Smooth muscle cell (in vitro differentiated cells): ENCODE results near the gene PLTP. TPM values are rescaled to one million over a fixed set of nuclear protein-coding genes. Genes with fewer than 3 reads are reported as not detected.

Experiments
- DNase-seq: peaks from one replicate; lab custom pipeline; 2025; ENCODE audit not compliant: unreplicated experiment; lab: John Stamatoyannopoulos, UW
- H2AFZ ChIP-seq: fragments of 200-600 bp; sonication (generic); 2 replicates; pipeline ENCODE4 v1.6.0; 2016; ENCODE audit warnings: antibody characterized with exemption, low read depth, mild to moderate bottlenecking
- H3F3A ChIP-seq: fragments of 200-600 bp; sonication (generic); 2 replicates; pipeline ENCODE4 v1.6.0; 2017; ENCODE audit warnings: antibody characterized with exemption, low read depth
- H3K27ac ChIP-seq: fragments of 200-600 bp; sonication (generic); 2 replicates; pipeline ENCODE4 v1.5.1; 2016; ENCODE audit warnings: low read depth, mild to moderate bottlenecking
- H3K27me3 ChIP-seq: fragments of 200-600 bp; sonication (generic); 2 replicates; pipeline ENCODE4 v1.6.1; 2016; ENCODE audit warnings: low read depth, mild to moderate bottlenecking
- H3K36me3 ChIP-seq: fragments of 200-600 bp; sonication (generic); 2 replicates; pipeline ENCODE4 v1.5.1; 2016; ENCODE audit warnings: low read depth
- H3K4me1 ChIP-seq: fragments of 200-600 bp; sonication (generic); 2 replicates; pipeline ENCODE4 v1.5.1; 2016; ENCODE audit warnings: low read depth
- H3K4me2 ChIP-seq: fragments of 200-600 bp; sonication (generic); 2 replicates; pipeline ENCODE4 v1.6.0; 2016; ENCODE audit warnings: mild to moderate bottlenecking
- H3K4me3 ChIP-seq: fragments of 200-600 bp; sonication (generic); 2 replicates; pipeline ENCODE4 v1.5.1; 2016; ENCODE audit warnings: mild to moderate bottlenecking
- H3K79me2 ChIP-seq: fragments of 200-600 bp; sonication (generic); 2 replicates; pipeline ENCODE4 v1.6.0; 2016; ENCODE audit warnings: low read depth, mild to moderate bottlenecking
- H3K9ac ChIP-seq: fragments of 200-600 bp; sonication (generic); 2 replicates; pipeline ENCODE4 v1.6.0; 2016; ENCODE audit warnings: low read depth
- H3K9me3 ChIP-seq: fragments of 200-600 bp; sonication (generic); replicated peaks from 2 replicates; pipeline ENCODE4 v1.5.1; 2016; ENCODE audit warnings: low read depth
- H4K20me1 ChIP-seq: fragments of 200-600 bp; sonication (generic); 2 replicates; pipeline ENCODE4 v1.6.0; 2016; ENCODE audit warnings: low read depth
- CTCF ChIP-seq: fragments of 200-600 bp; sonication (generic); IDR thresholded peaks from 2 replicates; pipeline ENCODE4 v1.5.1; 2017; ENCODE audit warnings: borderline replicate concordance, mild to moderate bottlenecking, antibody characterized with exemption; ENCODE audit not compliant: insufficient read depth, poor library complexity, severe bottlenecking
- WGBS: methylation state at CpG from one replicate; pipeline ENCODE4 v1.1.7; 2016; ENCODE audit warnings: low lambda C conversion rate; 5-methylcytosine and 5-hydroxymethylcytosine counted together
- polyA plus RNA-seq: library from polyadenylated mRNA; unstranded; fragments of >200 nt; fragmentation: Nextera tagmentation; extraction: Ambion mirVana; gene quantifications from 2 replicates; pipeline ENCODE4 v1.2.1, GENCODE V29; 2016
- total RNA-seq: library from RNA; depleted of rRNA; stranded (reverse); fragments of >200 nt; gene quantifications from 2 replicates; pipeline ENCODE4 v1.2.3, GENCODE V29; 2014

The PLTP gene
- total and polyA plus RNA-seq, 2 experiments from 2014 or later: 81.0 to 262 TPM

DNA sequence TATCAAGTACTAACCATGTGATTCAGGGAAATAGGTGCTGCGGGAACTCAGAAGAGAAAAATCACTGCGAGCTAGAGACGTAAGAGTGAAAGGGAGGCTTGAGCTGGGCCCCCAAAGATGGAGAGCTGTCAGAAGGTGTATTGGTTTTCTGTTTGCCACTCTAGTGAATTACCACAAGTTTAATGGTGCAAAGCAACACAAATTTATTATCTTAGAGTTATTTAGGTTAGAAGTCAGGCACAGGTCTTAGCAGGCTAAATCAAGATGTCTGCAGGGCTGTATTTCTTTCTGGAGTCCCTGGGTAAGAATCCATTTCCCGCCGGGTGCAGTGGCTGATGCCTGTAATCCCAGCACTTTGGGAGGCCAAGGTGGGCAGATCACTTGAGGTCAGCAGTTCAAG is 52.0 kb downstream of the PLTP start:
- Histone ChIP-seq H3K27ac (no peak overlapping the region), H3K27me3 (no peaks in the 10 kb centered on the region), H3K4me3 (no peak overlapping the region), H2AFZ (no peak overlapping the region), H4K20me1 (no peaks in the 10 kb centered on the region), H3K79me2 (peaks cover 29% of the 10 kb centered on the region), H3K36me3 (no peaks in the 10 kb centered on the region), H3F3A (no peaks in the 10 kb centered on the region), H3K9me3 (no peaks in the 10 kb centered on the region), H3K4me1 (peaks cover 13% of the 10 kb centered on the region), H3K9ac (no peak overlapping the region), H3K4me2 (no peak overlapping the region)
- 96% methylated on average over 5 of the region's 5 CpGs for WGBS
- DNase-seq: no peak
- TF ChIP-seq CTCF: no peak

- H3K27ac ChIP-seq: no peak overlapping the region
- peak overlapping the region; percentile 47 for H3K9ac ChIP-seq
- H3F3A ChIP-seq: no peaks in the 10 kb centered on the region
These were observed 54.1 kb downstream of the PLTP start for GRCh38 chr20:45857882-45858216.

GRCh38 chr20:45857114-45857881 is 54.7 kb downstream of the PLTP start, which contains the start of the genes ACOT8 and ZSWIM3:
ACOT8 (minus strand) TSS chr20:45857392; CDS start chr20:45857315, 77 bp downstream.
ZSWIM3 (plus strand) TSS chr20:45857614; CDS start chr20:45857826, 212 bp downstream.
- H4K20me1 ChIP-seq: no peaks in the 10 kb centered on the region
- no peak for TF ChIP-seq CTCF
- H3K4me3 ChIP-seq: peak within 1 kb of the TSS; percentile 78
- H3K9ac ChIP-seq: peak within 1 kb of the TSS; percentile 72
- H3K79me2 ChIP-seq: peaks cover 30% of the 10 kb centered on the region
- H3K27ac ChIP-seq: peak within 1 kb of the TSS; percentile 37
- H3K36me3 ChIP-seq: no peaks in the 10 kb centered on the region
- DNase-seq: peak; percentile 45
- H3K27me3 ChIP-seq: no peaks in the 10 kb centered on the region
- no peaks in the 10 kb centered on the region for H3K9me3 ChIP-seq
- no peaks in the 10 kb centered on the region for H3F3A ChIP-seq
- H3K4me2 ChIP-seq: peak within 1 kb of the TSS; percentile 94
- peak within 1 kb of the TSS; percentile 88 for H2AFZ ChIP-seq
- peaks cover 13% of the 10 kb centered on the region for H3K4me1 ChIP-seq
- 1% methylated on average over 36 of the region's 36 CpGs for whole genome bisulfite sequencing

More at GRCh38 chr20:45857882-45858216, 54.1 kb downstream of the PLTP start:
- DNase-seq: no peak
- Histone ChIP-seq H3K4me1 (peaks cover 13% of the 10 kb centered on the region), H3K36me3 (no peaks in the 10 kb centered on the region), H3K79me2 (peaks cover 30% of the 10 kb centered on the region), H2AFZ (peak overlapping the region; percentile 88), H3K27me3 (no peaks in the 10 kb centered on the region), H4K20me1 (no peaks in the 10 kb centered on the region), H3K4me3 (peak overlapping the region; percentile 78), H3K4me2 (peak overlapping the region; percentile 94), H3K9me3 (no peaks in the 10 kb centered on the region)
- no peak for TF ChIP-seq CTCF
- WGBS: 7% methylated on average over 13 of the region's 13 CpGs
